Measurements from ENCODE around the gene NTRK3.

The NTRK3 gene

DNA sequence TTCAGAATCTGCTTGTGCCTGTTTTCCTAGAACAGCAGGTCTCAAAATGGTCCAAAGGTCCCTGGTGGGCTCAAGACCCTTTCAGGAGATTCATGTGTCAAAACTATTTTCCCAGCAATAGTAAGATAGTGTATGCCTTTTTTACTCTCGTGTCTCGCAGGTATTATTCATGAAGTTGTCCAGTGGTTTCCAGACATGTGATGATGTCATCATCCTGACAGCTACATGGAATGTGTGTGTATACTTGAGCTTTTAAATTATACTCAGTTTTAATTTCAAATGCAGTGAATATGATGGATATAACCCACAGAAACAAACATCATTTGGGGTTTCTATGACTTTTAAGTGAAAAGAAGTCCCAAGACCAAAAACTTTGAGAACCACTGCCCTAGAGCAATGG is 288.6 kb downstream of the NTRK3 start:
- no peak for DNase-seq

DNA sequence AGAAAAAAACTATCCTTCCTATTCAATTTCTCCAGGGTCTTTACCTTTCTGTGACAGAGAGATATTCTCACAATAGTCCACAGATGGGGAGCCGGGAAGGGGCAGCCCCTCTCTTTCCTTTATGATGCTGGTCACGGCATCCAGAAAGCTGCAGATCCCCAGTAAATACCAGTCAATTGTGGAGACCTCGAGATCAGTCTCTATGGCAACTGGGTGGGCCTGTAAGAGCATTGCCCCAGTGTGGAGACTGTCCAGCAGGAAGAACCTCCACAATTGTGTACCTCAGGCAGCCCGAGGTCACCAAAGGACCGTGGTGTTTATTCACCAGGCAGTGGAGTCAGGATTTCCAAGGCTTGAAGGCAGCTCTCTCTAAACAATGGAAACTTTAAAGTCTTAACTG is 291.2 kb downstream of the NTRK3 start:
- no peak for DNase-seq

DNA sequence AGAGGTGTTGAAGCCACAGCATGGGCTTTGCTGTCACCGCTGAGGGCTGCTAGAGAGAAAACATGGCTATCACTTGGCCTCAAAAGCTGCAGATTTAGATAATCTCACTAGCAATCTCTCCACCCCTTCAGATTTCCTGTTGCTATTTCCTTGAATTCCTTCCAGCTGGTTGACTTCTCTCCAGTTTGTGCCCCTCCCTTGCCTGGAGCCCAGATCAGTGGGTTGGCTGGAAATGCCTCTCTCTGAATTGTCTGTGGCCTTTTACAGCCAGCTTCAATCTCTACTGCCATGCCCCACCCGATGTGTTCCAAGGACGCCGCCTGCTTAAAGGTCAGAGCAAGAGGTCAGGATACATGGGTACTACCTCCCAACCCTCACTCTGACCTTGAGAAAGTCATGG is 294.1 kb downstream of the NTRK3 start:
- no peak for DNase-seq

DNA sequence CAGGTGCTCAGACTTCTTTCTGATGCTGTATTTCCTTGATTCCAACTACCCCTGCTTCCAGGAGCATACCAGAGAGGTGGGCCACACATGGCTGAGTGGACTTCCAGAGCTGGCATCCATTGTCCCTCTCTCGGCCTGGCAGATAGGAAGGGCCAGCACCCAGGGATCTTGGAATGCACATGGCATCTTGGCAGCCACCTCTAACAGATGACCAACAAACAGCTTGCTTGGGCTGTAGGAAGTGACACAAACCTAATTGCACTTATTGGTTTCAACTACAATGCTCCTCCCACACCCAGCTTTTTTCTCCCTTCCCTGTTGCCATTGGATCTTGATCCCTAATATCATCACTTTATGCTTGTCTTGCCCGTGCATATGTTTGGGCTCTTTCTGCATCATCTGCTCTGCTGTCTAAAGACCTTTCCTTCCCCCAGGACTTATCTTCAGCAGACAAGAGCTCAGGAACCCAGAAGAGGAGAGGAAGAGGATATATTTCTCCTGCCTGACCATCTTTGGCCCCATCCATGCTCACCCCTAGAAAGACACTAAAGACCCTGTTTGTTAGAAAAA is 294.6 kb downstream of the NTRK3 start:
- DNase-seq: no peak

DNA sequence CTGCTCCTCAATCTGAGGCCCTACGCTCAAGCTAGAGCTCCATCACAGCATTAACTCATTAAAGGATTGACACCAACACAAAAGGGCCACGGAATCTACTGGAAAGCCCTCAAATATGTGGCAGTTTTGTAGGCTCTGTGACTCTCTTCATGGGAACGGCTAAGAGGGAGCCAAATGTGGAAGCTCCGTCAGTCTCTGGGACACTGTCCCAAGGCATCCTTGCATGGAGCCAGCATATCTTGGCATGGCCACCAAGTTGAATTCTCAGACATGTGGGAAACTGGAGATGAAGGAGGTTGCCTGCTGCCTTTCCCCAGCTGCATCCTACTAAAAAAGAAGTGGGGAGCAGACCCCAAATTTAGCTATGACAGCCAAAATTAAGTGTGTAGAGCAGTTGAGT is 296.9 kb downstream of the NTRK3 start:
- DNase-seq: no peak

DNA sequence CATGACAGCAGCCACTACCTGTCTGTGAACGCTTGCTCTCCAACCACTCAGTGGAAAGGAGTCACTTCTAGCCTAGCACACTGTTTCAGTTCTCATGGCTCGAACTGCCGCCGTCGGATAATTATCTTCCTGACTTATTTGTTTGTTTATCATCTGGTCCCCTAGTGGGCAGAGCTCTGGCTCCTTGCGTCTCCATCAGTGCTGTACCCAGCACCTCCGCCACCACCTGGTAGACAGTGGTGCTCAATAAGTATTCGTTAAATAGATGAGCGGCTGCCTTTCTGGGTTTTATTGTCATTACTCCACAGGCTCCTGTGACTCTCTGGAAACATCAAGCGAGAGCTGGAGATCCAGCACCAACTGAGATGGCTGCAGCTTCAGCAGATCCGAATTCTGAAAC is 297.5 kb downstream of the NTRK3 start:
- DNase-seq: peak; percentile 5

DNA sequence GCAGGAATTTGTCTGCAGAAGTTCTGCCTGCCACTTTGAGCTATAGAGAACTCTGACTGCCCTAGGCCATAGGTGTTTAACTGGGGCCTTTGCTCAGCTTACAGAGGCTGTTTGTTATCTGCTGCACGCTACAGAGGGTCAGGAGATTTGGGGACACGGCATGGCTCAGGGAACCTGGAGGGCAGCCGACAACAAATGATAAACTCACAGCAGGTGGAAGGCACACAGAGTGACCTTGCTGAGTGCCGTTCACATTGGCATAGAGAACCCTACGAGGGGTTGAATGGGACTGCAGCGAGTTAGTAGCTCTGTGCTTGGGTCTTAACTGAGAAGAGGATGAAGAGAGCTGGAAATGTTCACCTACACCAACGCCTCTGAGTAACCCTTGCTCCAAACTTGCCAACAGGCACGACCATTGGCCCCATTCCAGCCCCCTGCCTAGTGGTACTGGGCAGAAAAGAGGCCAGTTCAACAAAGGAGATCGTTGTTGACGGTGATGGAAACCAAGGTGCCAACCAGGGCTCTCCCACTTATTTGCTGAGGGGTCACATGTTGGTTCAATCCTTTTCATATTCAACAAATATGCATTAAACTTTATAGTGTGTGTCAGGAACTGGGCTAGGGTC is 301.1 kb downstream of the NTRK3 start:
- DNase-seq: no peak

DNA sequence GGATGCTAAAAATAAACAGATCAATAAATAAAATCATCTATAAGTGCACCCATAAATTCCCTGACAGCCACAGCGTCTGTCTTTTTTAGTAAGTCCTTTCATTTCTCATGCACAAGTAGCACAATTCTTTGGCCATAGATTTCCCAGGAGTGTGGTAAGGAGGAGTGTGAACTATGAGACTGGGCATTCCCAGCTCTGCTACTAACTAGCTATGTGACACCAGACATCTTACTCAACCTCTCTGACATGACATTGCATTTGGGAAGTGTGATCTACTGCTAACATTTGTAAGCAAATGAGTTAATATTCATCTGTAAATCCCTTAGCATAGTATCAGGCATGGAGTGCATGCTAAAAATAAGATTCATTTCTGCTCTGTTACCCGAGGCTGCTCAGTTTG is 301.7 kb downstream of the NTRK3 start:
- DNase-seq: no peak

DNA sequence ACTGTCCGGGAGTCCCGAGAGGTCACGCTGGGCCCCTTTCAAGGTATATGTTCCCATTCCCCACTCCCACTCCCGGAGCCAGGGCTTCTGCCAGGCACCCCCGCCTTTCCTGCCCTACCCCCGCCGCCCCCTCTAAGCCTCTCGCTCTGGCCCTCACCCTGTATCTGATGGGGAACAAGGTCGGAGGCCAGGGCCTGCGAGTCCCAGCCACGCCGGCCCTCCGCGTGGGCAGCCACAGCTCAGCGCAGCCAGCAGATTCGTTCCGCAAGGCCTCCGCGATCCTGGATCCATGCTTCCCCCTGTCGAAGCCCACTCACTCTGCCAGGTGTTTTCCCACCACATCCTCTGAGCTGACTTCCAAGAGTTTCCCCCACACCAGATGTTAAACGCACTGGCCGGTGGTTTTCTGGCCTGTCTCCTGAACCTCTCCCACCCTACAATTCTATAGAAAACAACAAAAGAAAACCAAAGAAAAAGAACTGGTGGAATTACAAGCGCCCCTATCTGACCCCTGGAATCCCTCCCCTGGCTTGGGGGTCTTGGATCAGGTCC is 303.7 kb downstream of the NTRK3 start:
- DNase-seq: no peak

DNA sequence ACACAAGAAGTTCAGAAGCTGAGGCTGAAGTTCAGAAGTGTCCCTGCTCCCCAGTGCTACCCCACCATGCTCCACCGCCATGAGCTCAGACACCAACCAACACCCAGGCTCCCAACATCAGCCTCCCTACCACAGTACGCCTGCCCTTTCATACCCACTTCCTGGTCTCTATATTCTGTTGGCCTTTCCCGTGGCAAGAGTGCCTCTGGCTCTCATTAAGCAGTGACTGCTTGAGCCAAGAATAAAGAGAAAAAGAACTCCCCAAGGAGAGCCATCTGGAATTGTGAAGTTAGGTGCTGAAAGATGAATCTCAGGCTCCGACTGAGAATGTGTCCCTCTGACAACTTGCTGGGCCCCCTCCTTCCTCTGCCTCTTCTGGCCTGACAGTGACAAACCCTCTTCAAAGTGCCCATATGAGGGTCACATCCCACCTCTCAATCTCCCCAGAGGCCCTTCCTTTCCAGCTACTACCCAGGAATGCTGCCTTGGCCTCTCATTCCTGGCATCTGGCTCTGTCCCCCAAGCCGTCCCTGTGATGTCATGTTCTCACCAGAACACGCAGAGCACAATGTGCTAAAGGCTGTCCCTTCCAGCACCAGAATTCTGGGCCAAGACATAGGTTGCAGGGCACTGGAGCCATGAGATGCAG is 306.8 kb downstream of the NTRK3 start:
- no peak for DNase-seq

DNA sequence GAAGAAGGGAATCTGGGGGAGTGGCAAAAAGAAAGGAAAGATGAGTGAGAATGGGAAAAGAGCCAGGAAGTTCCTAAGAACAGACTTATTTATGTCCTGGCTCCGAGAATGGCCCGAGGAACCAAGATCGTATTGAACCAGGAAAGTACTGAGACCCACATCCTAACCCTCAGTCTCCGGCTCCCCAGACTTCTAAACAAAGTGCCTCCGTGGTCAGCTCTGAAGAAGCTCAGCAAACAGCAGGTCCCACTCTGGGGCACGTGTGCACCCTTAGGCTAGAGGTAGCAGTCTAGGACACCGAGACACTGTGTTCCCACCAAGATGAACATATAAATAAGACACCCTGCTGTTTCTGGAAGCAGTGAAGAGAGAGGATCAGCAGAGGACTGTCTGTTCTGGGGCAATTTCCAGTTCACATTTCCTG is 307.4 kb downstream of the NTRK3 start:
- DNase-seq: no peak

DNA sequence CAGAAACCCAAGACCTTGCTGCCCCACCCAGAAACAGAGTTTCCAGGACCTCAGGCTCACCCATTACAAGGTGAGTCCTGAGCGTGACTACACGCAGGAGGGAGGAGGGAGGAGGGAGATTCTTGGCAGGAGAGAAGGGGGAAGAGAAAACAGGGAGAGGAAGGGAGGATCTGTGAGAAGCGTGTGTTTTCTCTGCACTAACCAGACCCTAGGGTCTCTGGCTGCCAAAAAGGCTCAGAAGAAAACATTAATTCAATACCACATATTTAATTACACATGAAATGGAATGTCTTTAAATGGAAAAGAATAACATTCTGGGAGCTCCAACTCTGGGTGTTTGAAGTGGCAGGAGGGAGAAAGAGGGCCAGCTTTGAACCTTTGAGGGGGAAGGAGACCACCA is 309.0 kb downstream of the NTRK3 start:
- no peak for DNase-seq

DNA sequence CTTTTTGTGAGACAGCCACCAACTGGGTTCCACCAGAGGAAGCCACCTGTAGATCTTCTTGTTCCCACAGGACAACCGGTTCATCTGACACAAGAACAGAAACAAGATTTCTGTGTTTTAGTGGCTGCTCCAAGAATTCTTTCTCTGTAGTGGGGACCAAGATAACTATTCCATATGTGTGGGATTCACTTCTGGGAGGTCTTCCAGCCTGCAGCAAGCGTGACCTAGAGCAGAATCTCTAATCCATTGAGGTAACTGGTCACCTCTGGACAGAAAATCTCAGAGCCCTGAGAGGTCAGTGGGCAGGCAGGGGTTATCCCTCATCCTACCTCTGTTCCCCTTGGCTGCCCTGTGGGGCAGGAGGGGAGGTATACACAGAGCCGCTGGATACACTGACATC is 311.3 kb downstream of the NTRK3 start:
- DNase-seq: no peak

DNA sequence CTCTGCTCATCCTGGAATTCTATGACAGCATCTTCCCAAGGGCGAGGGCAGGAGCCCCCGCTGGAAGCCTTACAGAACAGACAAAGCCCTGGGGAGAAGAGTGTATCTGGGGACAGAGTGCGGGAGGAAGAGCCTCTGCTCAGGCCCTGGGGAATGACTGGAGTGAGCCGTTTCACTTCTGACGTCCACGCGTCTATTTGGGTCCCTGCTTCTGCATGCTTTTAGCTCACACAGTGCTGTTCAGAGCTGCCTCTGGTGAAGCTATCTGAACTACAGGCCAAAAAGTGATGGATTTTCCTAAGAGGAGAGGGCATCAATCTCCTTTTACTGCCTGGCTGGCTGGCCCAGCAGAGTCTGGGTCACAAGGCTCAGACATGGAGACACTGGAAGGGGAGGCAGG is 311.8 kb downstream of the NTRK3 start:
- no peak for DNase-seq

DNA sequence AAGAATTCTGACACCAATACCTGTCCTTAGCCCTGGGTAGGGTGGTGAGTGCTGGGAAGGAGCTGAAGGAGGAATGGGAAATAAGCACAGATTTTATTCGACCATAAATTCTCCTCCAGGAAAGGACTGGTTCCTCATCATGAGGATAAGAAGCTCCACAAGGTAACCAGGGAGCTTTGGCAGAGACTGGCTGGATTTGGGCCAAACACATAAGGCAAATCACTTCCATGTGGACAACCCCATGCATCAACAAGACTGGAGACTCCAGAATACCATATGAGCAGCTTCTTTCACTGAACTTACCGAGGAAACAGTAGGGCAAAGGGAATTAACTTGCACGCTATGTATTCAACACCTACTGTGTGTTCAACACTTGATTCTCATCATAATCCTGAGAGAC is 312.5 kb downstream of the NTRK3 start:
- no peak for DNase-seq

DNA sequence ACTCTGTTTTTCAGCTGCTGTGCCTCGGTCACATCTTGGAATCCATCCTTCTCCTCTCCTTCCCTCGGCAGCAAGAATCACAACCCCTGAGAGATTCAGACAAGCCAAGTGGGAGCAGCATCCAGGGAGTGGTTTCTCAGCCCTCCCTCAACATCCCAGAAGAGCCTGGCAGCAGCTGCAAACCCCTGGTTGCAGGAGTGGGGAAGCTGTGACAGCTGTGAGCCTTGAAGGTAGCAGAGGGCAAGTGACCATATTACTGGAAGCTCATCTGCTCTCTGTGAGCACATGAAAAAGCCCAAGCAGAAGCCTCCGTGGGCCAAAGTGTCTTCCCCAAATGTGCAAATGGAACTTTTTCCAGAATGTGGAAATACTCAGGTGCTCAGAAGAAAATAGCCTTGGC is 312.9 kb downstream of the NTRK3 start:
- DNase-seq: no peak

DNA sequence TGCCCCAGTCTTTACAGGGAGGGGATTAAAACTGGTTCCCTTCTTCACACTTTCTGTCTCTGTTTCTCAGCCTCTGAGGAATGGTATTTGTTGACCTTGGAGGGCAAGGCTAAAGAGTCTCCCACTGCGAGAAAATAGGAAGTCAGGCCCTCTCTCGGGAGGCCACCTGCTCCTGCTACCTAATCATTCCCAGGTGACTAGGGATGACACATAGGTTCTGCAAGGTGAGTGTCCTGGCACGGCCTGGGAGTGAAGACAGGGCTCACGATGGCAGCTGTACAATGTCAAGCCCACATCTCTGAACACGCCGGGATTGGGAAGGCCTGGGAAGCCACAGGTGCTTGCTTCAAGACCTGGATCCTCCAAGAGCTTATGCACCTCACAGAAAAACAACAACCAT is 314.2 kb downstream of the NTRK3 start:
- DNase-seq: no peak

DNA sequence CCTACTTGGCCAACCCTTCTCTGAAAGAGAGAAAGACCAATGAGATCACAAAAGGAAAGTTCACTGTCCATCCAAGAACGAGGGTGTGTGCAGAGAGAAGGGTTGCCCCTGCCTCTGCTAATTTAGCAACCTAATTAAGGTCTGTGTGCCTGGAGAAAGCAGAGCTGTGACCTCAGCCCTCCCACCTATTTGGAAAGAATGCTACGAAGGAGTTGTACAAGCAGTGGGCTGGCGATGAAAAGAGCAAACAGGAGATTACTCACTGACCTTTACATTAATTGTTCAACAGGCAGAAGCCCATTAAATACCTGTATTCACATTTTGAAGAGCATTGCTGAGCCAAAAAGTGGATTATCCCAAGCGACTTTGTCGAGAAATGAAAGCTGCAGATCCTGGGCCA is 314.9 kb downstream of the NTRK3 start:
- no peak for DNase-seq

DNA sequence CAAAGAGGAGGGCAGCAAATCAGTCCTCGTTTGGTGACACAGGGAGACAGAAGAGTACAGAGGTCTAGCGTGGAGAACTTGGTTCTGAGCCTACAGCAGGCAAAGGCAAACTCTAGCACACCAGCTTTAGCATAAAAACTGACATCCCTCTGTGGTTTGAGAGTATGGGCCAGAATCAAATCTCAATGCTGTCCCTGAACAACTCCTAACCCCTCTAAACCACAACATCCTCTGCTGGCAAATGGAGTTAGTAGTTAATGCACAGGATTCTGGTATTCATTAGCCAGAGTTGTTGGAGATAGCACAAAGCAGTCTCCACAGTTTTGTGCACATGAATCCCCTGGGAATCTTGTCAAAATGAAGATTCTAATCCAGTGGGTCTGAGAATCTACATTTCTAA is 315.8 kb downstream of the NTRK3 start:
- no peak for DNase-seq

DNA sequence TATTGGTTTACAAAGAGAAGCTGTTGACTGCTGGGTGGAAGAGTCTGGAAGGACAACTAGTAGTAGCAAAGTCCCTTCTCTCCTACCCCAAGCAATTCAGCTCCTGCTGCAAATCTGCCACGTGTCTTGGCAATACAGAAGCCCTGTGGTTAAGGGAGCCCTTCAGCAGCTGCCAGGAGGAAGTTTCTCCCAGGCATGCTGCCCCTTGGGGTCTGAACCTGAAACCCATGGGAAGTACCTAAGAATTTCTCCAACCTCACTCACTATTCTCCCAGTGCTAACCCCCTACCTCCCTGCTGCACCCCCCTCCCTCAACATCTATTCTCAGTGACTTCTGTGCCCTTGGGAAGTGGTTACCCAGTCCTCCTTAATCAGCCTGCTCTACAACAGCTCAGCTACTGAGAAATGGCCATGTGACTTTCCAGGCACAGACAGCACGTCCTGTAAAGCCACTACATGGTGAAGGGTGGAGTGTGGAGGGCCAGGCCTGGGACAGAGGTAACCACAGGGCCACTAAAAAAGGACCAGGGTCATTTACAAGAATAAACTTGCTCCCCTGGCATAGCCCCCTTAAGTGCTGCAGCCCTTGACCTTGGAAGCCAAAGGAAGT is 316.6 kb downstream of the NTRK3 start:
- no peak for DNase-seq

DNA sequence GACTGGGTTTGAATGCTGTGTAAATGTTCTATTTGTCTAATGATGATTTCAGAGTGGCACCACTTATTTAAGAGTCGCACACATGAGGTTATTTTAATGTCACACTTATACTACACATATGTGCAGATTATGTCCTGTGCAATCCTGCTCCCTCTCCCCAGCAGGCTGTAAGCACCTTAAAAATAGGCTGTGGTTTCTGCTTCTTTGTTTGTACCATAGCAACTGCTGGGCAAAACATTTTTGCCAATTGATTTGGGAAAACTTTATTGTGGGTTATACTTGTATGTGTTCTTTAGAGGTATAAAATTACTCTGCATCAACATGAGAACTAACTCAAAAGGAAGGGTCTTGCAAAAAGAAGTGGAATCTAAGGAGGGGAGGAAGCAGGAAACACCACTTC is 318.5 kb downstream of the NTRK3 start:
- no peak for DNase-seq

DNA sequence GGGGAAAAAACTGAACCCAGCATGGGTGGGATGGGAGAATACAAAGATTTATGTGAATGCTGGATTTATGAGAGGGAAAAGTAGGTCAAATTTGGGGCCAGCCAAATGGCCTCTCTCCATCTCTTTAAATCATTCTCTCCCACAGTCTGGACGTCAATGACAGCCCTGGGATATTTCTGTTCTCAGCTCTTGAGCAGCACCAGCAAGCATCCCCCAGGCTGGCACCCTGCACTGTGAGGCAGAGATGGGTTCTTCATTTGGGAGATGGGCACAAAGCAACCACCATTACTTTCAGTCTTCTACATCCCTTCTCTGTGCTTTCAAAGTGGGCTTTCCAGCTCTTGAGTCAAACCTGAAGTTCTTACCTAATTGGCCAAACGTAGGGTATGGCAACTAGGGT is 321.0 kb downstream of the NTRK3 start:
- no peak for DNase-seq

DNA sequence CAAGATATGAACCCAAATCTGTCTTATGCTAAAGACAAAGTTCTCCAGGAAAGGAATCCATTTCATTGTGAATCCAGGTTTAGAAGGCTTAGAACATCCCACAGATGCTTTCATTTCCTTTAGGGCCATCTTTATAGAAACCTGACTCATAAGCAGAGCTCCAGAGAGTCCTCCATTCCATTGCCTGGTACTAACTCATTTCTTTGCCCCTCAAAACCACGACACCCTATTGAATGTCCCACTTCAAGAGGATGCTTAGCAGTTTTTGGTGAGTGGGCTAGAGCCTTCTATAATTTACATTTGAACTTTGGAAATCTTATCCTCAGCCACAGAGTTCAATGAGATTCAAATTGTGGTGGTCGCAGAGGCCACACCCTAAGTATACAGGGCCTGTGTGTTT is 325.0 kb downstream of the NTRK3 start:
- no peak for DNase-seq

DNA sequence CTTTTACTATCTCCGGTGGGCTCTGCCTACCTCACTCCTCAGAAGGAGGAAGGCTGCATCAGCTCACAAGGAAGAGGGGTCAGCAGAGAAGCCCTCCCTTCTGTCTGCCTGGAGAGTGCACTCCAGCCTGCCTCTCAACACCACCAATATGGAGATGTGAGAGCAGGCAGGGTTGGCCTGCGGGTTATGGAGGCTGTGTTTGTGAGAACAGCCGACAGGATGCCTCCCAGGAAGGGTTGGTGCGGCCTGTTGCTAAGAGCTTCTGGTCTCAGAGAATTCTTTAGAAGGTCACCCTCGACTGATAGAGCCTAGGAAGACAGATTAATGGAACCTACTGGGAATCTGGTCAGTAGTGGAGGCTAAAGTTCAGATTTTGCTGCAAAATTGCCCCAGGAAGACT is 326.1 kb downstream of the NTRK3 start:
- no peak for DNase-seq

Measured in NCI-H345 (cell line).